Kasumi-1 (cell line): ENCODE measurements around the gene RAB6C.
A peak's percentile ranks its signal among the peaks of the same experiment; 100 is the strongest.
"Not testable (repeated sequence)": the region's sequence is repeated elsewhere in the genome, so short reads cannot be mapped to it uniquely, and the experiment has no call there.

Source experiments
- DNase-seq, 2 experiments: peaks; one replicate each; lab custom pipeline; 2025; lab: John Stamatoyannopoulos, UW

The RAB6C gene

DNA sequence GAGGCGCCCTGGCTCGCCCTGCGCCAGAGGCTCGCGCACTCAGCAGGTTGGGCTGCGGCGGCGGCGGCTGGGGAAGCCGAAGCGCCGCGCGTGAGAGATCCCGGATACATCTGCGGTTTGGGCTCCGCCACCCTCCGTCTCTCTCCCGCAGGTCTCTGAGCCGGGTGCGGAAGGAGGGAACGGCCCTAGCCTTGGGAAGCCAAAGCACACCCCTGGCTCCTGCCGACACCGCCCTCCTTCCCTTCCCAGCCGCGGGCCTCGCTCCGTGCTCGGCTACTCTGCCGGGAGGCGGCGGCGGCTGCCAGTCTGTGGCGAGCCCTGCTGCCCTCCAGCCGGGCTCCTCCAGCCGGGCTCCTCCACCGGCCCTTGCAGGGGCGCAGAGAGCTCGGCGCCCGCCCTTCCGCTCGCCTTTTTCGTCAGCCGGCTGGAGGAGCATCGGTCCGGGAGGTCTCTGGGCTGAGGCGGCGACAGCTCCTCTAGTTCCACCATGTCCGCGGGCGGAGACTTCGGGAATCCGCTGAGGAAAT lies at the start of gene RAB6C:
TSS of gene RAB6C (plus strand) at position 38 of the 527 bp plus-strand sequence. CDS start at position 488, 450 bp downstream.
- not testable (repeated sequence) for DNase-seq

DNA sequence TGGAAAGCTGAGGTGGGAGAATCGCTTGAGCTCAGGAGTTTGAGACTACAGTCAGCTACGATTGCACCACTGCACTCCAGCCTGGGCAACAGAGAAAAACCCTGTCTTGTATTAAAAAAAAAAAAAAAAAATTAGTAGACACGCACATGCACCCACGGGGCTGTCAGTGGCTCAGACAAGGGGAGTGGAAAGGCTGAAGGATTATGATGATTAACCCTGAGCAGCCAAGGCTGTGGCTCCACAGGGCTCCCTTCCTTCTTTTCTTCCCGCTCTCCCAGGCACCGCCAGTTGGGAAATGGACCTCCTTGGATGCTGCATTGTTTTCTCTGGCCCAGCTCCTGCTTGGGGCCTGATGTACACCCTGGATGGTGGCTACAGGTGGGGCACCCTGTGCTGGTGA lies 49.0 kb upstream of the RAB6C start:
- no peak for DNase-seq

DNA sequence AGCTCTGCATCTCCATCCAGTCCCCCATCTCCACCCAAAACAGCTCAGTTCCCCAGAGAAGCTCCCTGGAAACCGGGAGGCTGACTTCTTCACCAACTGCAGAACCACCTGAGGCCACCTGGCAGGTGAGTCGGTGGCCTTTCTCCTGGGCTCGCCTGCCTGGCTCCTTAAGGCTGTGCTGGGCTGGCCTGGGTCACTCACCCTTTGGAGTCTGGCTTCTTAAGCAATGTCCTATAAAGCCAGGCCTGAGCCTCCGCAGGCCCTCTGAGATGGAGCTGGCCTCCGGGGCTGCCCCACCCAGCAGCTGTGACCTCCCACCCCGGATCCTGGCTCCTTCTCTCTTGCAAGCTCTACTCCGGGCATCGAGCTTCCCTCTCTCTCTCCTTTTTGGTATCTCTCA lies 46.1 kb upstream of the RAB6C start:
- DNase-seq = not testable (repeated sequence)

DNA sequence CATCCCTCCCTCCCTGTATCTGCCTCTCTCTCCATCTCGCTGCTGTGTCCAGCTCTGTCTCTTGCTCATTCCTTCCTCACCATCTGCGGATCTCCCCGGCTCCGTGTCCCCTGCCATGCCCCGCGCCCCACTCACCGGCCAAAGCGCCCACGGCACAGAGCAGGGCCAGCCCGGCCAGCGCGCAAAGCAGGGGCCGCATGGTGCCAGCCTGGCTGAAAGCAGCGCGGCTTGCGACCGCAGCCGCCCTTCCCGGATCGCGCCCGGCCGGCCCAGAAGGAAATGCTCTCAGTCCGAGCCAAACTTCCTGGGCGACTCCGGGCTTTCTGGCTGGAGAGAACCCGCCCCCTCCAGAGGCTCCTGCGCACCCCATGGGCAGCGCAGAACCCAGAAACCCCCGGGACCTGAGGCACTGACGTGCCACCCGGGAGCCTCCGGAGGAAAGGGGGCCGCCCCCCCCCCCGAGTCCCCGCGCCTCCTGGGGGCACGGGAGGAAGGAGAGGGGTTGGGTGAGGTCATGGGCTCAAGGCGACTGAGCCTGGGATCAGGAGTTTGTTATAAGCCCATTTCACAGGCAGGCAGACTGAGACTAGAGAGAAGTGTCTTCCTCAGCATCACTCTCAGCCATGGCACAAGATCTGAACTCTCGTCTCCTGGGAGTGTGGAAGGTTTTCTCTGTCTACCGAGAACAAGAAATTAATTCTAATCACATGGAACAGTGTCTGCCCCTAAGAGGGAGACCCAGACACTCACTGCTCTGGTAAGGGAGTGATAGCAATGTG lies 45.2 kb upstream of the RAB6C start:
- DNase-seq = no peak

DNA sequence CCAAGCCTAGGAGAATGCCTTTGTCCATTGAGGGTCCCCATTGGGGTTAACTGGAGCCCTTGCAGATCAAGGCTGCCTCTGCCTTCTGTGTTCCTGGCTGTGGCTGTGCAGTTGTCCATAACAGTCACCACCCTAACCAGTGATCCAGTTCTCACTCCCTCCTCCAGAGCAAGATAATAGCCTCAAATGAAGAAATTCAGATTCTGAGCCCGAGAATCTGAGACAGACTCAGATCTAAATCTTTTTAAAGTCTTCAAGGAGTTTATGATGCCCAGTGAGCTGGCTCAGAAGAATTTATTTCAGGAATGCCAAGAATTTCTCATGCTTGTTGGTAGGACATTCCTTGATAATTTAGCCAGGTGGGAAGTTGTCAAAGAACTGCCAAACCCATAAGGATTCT lies 44.3 kb upstream of the RAB6C start:
- DNase-seq = no peak

DNA sequence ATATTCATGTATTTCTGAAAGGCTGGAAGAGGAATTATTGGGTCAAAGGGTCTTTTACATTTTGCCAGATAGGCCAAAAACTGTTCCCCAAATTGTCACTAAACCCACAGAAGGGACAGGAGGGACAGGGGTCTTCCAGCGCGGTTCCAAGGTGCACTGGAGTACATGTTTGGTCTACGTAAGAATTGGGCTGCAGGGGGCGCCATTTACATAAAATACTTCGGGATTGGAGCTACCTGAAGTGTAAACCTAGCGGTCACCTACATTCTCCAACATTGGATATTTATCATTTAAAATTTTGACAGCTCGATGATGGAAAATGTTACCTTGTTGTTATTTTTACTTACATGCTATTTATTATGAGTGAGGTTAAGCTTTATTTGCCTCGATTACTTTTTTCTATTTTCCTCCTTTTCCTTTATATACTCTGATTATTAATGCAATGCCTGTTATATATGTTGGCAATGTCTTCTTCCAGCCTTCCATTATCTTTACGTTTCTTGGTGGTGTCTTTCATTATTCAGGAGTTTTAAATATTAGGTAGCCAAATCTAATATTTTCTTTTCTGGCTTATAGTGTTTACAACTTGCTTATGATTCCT lies 43.0 kb upstream of the RAB6C start:
- DNase-seq = no peak

DNA sequence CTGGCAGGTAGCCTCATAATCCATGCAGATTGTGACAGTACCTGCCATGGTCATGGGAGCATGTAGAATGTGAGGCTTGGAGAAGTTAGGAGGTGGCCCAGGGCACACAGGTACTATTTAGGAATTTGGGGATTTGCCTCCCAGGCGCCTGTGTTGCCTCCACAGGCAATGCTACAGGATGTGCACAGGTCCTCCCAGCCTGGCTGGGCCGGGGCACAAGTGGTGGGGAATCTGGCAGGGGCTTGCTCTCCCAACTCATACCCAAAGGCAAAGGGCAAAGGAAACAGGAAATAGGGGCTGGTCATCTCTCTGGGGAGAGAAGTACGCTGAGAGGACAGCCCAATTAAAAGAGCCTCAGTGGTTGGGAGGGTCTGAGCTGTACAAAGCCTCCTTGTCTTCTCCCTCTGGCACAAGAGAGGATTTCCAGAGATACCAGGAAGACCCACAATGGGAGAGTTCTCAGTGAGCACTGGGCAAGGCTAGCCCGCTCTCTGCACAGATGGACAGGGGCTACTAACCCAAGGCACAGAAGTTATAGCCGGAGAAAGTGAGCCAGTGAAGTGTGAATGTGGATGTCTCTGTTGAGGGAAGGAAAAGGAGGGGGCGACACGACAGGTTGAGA lies 40.5 kb upstream of the RAB6C start:
- DNase-seq = not testable (repeated sequence)

DNA sequence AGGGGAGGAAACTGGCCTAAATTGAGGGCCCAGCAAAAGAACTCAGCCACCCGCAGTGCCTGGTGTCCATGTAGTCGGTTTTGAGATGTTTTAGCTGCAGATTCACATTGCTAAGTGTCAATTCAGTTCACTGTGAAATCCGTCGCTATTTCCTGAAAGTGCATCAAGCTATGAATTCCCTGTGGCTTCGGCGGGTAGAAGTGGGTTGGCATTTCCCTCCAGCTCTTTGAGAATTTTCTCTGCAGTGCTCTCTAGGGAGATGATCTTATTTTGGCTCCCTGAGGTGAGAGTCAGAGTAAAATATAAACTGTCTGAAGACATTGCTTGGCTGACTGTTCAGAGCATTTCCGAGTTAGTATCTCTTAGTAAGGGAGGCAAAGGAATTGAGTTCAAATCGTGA lies 36.0 kb upstream of the RAB6C start:
- not testable (repeated sequence) for DNase-seq

DNA sequence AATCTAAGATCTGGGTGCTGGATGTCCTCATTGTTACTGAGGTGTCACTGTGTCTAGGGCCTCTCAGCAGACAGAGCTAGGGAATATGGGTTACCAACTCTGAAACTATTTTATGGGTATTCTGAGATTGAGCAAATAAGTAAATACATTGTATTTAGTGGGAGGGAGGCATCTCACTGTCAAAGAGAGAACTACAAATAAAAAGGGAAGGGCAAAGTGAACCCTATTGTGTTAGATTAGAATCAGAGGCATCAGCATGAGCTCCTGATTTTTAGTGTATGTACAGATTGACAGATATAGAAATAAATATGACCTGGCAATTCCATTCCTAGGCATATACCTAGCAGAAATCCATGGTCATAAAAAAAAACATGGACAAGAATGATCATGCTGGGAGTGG lies 33.9 kb upstream of the RAB6C start:
- DNase-seq = no peak

DNA sequence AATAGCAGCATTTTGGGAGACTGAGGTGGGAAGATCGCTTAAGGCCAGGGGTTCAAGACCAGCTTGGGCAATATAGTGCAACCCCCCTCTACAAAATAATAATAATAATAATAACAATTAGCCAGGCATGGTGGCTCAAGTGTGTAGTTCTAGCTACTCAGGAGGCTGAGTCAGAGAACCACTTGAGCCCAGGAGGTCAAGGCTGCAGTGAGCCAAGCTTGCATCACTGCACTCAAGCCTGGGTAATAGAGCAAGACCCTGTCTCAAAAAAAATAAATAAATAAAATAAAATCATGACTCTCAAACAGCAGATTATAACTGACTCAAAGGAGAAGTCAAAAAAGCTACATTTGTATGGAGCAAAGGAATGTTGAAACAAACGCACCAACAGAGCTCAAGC lies 31.8 kb upstream of the RAB6C start:
- not testable (repeated sequence) for DNase-seq

DNA sequence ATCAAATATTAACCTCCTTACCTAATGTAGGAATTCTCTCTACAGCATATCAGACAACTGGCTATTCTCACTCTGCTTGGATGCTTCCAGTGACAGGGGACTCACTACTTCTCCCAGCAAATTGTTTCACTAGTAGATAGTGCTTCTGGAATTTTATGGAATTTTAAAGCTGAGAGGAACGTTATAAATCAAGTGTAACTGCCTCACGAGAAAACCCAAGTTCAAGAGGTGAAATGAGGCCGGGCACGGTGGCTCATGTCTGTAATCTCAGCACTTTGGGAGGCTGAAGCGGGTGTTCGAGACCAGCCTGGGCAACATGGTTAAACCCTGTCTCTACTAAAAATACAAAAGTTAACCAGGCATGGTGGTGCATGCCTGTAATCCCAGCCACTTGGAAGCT lies 23.3 kb upstream of the RAB6C start:
- DNase-seq = not testable (repeated sequence)

DNA sequence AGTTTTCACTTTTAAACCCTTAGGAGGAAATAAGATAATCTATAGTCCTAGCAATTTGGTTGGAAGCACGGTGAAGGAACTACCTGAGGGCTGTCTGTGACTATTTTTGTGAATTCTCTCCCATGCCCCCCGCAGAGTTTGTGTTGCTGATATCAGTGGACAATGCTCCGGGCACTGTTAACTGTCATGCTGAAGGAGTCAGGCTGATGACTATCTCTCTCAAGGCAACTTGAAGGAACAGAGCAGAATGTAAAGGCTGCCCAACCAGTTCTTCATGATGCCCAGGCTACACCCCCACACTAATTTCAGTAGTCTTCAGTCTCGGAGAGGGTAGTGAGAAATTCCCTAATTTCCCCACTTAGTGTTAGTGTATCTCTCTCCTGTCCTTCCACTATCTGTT lies 21.6 kb upstream of the RAB6C start:
- no peak for DNase-seq

DNA sequence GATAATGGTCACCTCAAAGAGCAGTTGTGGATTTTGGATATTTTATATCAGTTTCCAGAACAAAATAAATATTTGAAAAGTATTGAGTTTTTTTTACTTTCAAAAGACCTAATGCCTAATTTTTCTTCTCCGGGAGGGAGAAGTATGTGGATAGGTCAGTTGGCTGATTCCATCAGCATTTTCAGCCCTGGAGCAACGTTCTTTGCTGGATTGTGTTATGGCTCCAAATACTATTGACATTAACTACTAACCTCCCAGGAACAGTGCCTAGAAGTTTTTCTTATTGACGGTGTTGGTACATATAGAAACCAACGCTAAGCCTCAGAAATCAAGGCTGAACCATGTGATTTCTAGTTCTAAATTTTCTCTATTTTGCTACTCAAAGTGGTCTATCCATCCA lies 20.7 kb upstream of the RAB6C start:
- DNase-seq = not testable (repeated sequence)

DNA sequence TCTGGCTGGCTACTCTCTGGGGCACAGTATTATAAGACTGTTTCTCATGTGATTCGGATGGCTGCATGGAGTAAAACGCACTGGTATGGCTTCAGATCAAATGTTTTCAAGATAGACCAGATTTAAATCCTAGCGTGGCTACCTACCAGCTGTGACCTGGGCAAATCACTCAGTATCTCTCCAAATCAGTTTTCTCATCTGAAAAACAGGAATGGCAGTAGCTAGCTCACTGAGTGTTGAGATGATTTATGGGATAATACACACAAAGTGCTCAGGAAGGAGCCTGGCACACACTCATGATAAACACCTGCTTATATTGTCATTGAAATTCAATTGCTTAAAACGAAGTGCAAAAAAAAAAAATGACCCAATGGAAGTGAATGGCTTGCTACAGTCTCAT lies 10.9 kb upstream of the RAB6C start:
- DNase-seq = not testable (repeated sequence)

DNA sequence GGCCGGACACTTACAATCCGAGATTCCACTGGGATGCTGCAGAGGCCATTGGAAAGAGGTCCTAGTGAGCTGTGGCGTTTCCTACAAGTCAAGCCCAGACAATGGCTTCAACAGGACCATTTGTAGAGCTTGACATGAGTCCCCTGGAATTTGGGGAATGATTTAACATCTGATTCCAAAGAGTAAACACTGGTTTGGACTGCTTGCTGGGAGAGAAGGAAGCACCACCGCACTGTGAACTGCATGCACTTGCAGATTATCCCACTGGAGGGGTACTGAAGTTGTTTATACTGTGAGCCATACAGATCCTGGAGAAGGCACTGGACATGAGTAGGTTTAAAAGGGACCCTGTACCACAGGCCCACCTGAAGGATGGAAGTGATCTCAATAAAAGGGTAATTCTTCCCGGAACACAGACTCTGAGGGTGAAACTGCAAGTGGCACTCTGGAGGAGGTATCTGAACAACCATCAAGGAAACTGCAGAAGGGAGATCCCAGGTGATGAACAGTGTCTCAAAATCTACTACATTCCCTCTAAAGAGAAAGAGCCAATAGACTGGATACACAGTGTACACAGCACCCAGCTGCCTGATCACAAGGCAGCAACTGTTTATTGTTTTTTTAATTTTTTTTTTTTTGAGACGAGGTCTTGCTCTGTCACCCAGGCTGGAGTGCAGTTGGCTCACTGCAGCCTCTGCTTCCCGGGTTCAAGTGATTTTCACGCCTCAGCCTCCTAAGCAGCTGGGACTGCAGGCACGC lies 4.3 kb upstream of the RAB6C start:
- no peak for DNase-seq

DNA sequence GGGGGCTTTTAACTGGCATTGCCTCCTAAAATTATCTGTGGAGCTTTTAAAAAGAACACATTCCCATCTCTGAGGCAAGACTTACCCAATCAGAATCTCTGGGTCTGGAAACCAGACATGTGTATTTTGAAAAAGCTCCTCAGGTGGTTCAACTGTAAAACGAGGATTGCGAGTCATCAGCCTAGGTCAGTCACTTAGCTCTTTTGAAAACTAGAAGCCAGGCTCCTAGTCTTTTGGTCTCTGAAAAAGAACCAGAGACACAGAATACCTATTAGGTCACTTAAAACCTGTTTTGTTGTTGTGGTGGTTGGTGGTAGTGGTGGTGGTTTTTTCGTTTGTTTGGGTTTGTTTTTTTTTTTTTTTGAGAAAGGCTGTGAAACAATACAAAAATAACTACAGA lies 2.5 kb upstream of the RAB6C start:
- DNase-seq = not testable (repeated sequence)

DNA sequence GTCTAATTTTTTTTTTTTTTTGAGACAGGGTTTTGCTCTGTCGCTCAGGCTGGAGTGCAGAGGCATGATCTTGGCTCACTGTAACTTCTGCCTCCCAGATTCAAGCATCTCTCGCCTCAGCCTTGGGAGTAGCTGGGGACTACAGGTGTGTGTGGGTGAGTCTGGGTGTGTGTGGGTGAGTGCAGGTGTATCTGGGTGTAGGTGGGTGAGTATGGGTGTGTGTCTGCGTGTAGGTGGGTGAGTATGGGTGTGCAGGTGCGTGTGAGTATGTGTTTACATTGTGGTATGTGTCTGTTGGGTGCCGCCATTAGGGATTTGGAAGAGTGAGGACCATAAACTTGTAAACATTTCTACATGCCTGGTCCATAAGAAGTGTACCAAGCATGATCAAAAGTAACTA lies 1.5 kb upstream of the RAB6C start:
- DNase-seq = no peak

DNA sequence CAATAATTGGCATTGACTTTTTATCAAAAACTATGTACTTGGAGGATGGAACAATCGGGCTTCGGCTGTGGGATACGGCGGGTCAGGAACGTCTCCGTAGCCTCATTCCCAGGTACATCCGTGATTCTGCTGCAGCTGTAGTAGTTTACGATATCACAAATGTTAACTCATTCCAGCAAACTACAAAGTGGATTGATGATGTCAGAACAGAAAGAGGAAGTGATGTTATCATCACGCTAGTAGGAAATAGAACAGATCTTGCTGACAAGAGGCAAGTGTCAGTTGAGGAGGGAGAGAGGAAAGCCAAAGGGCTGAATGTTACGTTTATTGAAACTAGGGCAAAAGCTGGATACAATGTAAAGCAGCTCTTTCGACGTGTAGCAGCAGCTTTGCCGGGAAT lies 780 bp downstream of the RAB6C start:
- DNase-seq = peak; percentile 42 to 51

DNA sequence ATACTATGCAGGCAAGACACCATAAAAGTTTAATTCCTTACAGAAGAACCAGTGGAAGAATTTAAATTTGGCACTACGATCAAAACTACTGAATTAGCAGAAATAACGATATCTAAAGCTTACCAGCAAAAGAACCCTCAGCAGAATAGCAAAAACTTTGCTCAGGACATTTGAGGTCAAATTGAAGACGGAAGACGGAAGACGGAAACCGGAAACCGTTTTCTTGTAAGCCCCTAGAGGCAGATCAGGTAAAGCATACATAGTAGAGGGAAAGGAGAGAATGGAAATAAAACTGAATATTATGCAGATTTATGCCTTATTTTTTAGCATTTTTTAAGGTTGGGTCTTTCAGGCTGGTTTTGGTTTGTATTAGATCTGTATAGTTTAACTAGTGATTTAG lies 2.2 kb downstream of the RAB6C start:
- DNase-seq = not testable (repeated sequence)

DNA sequence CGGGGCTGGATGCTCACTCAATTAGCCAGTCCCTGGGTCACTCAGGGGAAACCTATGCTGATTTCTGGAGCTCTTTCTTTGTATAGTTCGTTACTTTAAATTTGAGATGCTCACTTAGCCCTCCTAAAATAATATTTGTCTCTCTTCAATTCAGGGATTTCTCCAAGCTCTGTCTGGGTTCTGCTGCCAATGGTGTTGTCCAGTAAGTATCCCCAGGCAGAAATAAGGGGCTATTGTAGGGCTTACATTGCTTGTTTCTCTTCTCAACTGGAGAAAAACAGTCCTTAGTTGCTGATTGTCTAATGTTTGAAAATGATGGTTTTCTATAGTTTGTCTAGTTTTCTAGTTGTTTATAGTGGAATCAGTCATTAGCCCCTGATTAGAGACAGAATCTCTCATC lies 5.0 kb downstream of the RAB6C start:
- no peak for DNase-seq

DNA sequence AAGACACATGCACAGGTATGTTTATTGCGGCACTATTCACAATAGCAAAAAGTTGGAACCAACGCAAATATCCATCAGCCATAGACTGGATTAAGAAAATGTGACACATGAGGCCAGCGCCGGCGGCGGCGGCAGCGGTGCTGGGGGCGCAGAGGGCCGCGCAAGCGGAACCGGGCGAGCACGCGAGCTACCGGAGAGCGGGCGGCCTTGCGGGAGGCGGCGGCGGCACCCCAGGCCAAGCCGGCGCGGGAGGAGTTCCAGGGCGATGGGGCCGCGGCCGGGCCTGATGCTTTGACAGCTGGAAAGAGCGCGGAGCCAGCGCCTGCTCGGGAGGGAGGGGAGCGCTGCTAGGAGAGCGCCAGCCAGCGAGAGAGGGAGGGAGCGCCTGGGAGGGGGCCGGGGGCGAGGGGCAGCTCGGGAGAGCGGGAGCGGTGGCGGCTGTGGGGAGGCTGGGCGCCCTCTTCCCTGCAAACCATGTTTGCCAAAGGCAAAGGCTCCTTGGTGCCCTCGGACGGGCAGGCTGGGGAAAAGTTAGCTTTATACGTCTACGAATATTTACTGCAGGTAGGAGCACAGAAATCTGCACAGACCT lies 13.0 kb downstream of the RAB6C start:
- DNase-seq = not testable (repeated sequence)

DNA sequence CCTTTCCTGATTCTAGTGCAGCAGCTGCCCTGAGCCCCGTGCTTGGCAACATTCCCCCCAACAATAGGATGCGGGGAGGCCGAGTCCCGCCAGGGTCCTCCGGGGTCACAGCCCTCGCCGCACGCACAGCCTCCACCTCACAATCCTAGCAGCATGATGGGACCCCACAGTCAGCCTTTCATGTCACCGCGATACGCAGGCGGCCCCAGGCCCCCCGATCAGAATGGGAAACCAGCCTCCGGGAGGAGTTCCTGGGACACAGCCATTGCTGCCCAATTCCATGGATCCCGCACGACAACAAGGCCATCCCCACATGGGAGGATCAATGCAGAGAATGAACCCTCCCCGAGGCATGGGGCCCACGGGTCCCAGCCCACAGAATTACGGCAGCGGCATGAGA lies 13.7 kb downstream of the RAB6C start:
- not testable (repeated sequence) for DNase-seq
